ENCODE data around the gene TCF7L2.

GRCh38 chr10:112917681-112918080, 32.4 kb upstream of the TCF7L2 start:
- TF ChIP-seq GATA3 (IDR thresholded peaks at IDR 0.05; ENCODE audit: low read depth, low read length) (no peak), GATA2 (IDR thresholded peaks at IDR 0.05; ENCODE audit: low read depth, low read length) (no peak)

Measured in SH-SY5Y (cell line).